GM19452 (cell line): ENCODE results near the gene BCL11A.

Experiments used
- ATAC-seq: cut with Tn5 transposase; IDR thresholded peaks from one replicate; pipeline ENCODE4 v1.9.1; 2021; ENCODE audit not compliant: unreplicated experiment

BCL11A gene

GRCh38 chr2:60413069-60413813 is 140.2 kb downstream of the BCL11A start:
- peak; percentile 47 for ATAC-seq

- no peak for ATAC-seq
Observed at GRCh38 chr2:60412620-60413019, 140.8 kb downstream of the BCL11A start.

GRCh38 chr2:60412027-60412426 is 141.4 kb downstream of the BCL11A start:
- no peak for ATAC-seq

GRCh38 chr2:60411295-60411694 is 142.2 kb downstream of the BCL11A start:
- no peak for ATAC-seq

- ATAC-seq: no peak
Observed at GRCh38 chr2:60410456-60411146, 142.9 kb downstream of the BCL11A start.

- no peak for ATAC-seq
Observed at GRCh38 chr2:60409531-60409871, 144.0 kb downstream of the BCL11A start.

GRCh38 chr2:60408811-60409530 is 144.5 kb downstream of the BCL11A start:
- ATAC-seq: no peak

- no peak for ATAC-seq
Observed at GRCh38 chr2:60408207-60408606, 145.2 kb downstream of the BCL11A start.

- ATAC-seq: no peak
Observed at GRCh38 chr2:60407398-60407797, 146.1 kb downstream of the BCL11A start.

GRCh38 chr2:60406192-60406591 is 147.3 kb downstream of the BCL11A start:
- no peak for ATAC-seq

GRCh38 chr2:60405271-60405919 is 148.1 kb downstream of the BCL11A start:
- no peak for ATAC-seq
